BLaER1 treated with 17β-estradiol and CSF1 and Interleukin-3, amounts not matched to agents 10 nM and 100 nM (cell line): ENCODE data around the gene CRYGC.
A peak's percentile ranks its signal among the peaks of the same experiment; 100 is the strongest.
"Not testable (repeated sequence)": the region's sequence is repeated elsewhere in the genome, so short reads cannot be mapped to it uniquely, and the experiment has no call there.

Experiments
- H3K27ac ChIP-seq, 11 experiments: shearing (Covaris generic); formaldehyde crosslinking; 2 replicates each; pipeline ENCODE4 v1.8.1; 2022
- H3K27me3 ChIP-seq, 11 experiments: shearing (Covaris generic); formaldehyde crosslinking; 2 replicates each; pipeline ENCODE4 v1.8.1; 2022
- H3K36me3 ChIP-seq, 11 experiments: shearing (Covaris generic); formaldehyde crosslinking; 2 replicates each; pipeline ENCODE4 v1.8.1; 2022
- H3K4me1 ChIP-seq, 10 experiments: shearing (Covaris generic); formaldehyde crosslinking; 2 replicates each; pipeline ENCODE4 v1.8.1; 2022
- H3K4me2 ChIP-seq, 11 experiments: shearing (Covaris generic); formaldehyde crosslinking; 2 replicates each; pipeline ENCODE4 v1.8.1; 2022
- H3K4me3 ChIP-seq, 10 experiments: shearing (Covaris generic); formaldehyde crosslinking; 2 replicates each; pipeline ENCODE4 v1.8.1; 2022
- H3K9ac ChIP-seq, 11 experiments: shearing (Covaris generic); formaldehyde crosslinking; 2 replicates each; pipeline ENCODE4 v1.8.1; 2022
- H3K9me3 ChIP-seq, 11 experiments: shearing (Covaris generic); formaldehyde crosslinking; replicated peaks in 1 of 11; 2 replicates each; pipeline ENCODE4 v1.8.1; 2022
- H4K20me1 ChIP-seq, 11 experiments: shearing (Covaris generic); formaldehyde crosslinking; 2 replicates each; pipeline ENCODE4 v1.8.1; 2022
- Cebpa-rat ChIP-seq, 11 experiments: shearing (Covaris generic); IDR thresholded peaks; 2 replicates each; pipeline ENCODE4 v1.8.1; 2022

The CRYGC gene

GRCh38 chr2:208142240-208142924, 12.8 kb upstream of the CRYGC start:
- Histone ChIP-seq H4K20me1 (no peaks in the 10 kb centered on the region), H3K27ac (no peak overlapping the region), H3K9me3 (peaks cover 13 to 28% (median 24%) of the 10 kb centered on the region in 11 experiments; a peak in 20 of 22 replicates), H3K4me2 (no peak overlapping the region), H3K27me3 (no peaks in the 10 kb centered on the region), H3K36me3 (no peaks in the 10 kb centered on the region), H3K4me3 (no peak overlapping the region), H3K9ac (no peak overlapping the region), H3K4me1 (no peaks in the 10 kb centered on the region)
- no peak for TF ChIP-seq Cebpa-rat (IDR thresholded peaks at IDR 0.05)

DNA sequence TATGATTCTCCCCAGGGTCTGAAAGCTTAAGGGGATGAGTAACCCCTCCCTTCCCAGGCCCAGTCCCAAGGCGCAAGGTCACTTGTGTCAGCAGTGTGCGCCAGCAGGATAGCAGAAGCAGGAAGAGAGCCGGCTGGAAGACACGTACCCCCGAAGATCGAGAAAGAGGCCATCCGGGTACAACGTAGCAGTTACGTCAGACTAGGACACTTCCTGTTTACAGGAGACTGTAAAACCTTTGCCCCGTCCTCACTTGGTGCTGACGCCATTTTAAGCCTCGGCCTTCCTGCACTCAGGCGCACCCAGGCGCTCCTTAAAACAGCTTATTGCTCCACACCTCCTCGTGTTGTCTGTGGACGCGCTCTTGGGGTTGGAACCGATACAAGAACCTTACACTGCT, 9.8 kb upstream of the CRYGC start:
- no peak overlapping the region for H3K27ac ChIP-seq
- H3K36me3 ChIP-seq = no peaks in the 10 kb centered on the region
- H3K27me3 ChIP-seq = no peaks in the 10 kb centered on the region
- no peak for TF ChIP-seq Cebpa-rat (IDR thresholded peaks at IDR 0.05)
- H3K9ac ChIP-seq = no peak overlapping the region
- H3K9me3 ChIP-seq = peaks cover 13 to 28% (median 25%) of the 10 kb centered on the region in 11 experiments; a peak in 20 of 22 replicates
- H3K4me2 ChIP-seq = no peak overlapping the region
- peaks cover 8 to 11% (median 8%) of the 10 kb centered on the region in 10 experiments; a peak in 18 of 20 replicates for H3K4me1 ChIP-seq
- H3K4me3 ChIP-seq = no peak overlapping the region
- H4K20me1 ChIP-seq = no peaks in the 10 kb centered on the region

GRCh38 chr2:208138334-208138733, 8.7 kb upstream of the CRYGC start:
- H3K27ac ChIP-seq, H3K9ac ChIP-seq, H3K27me3 ChIP-seq, H3K36me3 ChIP-seq, H3K4me2 ChIP-seq, H3K4me3 ChIP-seq, H4K20me1 ChIP-seq: not testable (repeated sequence)
- Histone ChIP-seq H3K9me3 (peaks cover 13 to 28% (median 25%) of the 10 kb centered on the region in 11 experiments; a peak in 20 of 22 replicates), H3K4me1 (peaks cover 8 to 12% (median 9%) of the 10 kb centered on the region in 10 experiments; a peak in 18 of 20 replicates)

- Histone ChIP-seq H3K27me3 (no peaks in the 10 kb centered on the region), H3K9ac (no peak overlapping the region), H3K4me2 (no peak overlapping the region), H3K9me3 (peaks cover 13 to 28% (median 25%) of the 10 kb centered on the region in 11 experiments; a peak in 20 of 22 replicates), H3K4me1 (peaks cover 8 to 12% (median 9%) of the 10 kb centered on the region in 10 experiments; a peak in 18 of 20 replicates), H3K36me3 (no peaks in the 10 kb centered on the region), H3K4me3 (no peak overlapping the region), H3K27ac (no peak overlapping the region), H4K20me1 (no peaks in the 10 kb centered on the region)
- TF ChIP-seq Cebpa-rat (IDR thresholded peaks at IDR 0.05) = no peak
Observed at GRCh38 chr2:208136716-208137094, 7.1 kb upstream of the CRYGC start.

- H3K4me2 ChIP-seq = no peak overlapping the region
- no peaks in the 10 kb centered on the region for H3K36me3 ChIP-seq
- H3K4me3 ChIP-seq = no peak overlapping the region
- TF ChIP-seq Cebpa-rat (IDR thresholded peaks at IDR 0.05) = no peak
- peaks cover 13 to 28% (median 25%) of the 10 kb centered on the region in 11 experiments; a peak in 20 of 22 replicates for H3K9me3 ChIP-seq
- H3K27me3 ChIP-seq = no peaks in the 10 kb centered on the region
- H4K20me1 ChIP-seq = no peaks in the 10 kb centered on the region
- no peak overlapping the region for H3K27ac ChIP-seq
- H3K9ac ChIP-seq = no peak overlapping the region
- H3K4me1 ChIP-seq = peaks cover 8 to 12% (median 9%) of the 10 kb centered on the region in 10 experiments; a peak in 18 of 20 replicates
Observed at GRCh38 chr2:208135794-208136715, 6.4 kb upstream of the CRYGC start.

DNA sequence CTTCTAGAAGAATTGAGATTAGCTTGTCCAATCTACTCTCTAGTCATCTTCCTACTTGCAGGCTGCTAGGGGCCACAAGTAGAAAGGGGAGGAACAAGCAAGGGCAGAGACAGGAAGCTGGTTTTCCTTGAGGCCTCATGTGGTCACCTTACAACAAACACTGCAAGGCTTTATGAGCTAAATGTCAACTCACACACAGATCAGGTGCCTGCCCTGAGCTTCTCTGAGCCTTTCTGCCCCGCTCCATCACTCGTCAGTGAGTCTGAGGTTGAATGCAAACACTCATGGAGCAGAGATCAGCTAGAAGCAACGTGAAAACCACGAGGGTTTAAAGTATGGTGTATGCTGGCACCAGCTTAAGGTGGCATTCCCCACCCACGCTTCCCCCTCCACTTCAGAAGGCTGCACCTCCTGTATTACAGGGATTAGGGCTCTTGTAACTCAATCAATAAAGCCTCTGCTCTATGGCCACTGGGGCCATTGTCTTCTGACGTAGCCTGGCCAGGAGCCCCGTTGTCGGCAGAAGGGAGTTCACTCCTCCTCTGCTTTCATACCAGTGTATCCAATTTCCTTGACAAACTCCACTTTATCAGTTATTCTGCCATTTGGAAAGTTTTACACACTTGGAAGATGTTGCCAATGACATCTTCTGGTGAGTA, 5.4 kb upstream of the CRYGC start:
- peak overlapping the region; percentile 15 to 58 (median 46); a peak in 21 of 22 replicates for H3K4me2 ChIP-seq
- H3K27me3 ChIP-seq = no peaks in the 10 kb centered on the region
- peaks cover 8 to 12% (median 9%) of the 10 kb centered on the region in 10 experiments; a peak in 18 of 20 replicates for H3K4me1 ChIP-seq
- peaks cover 13 to 27% (median 24%) of the 10 kb centered on the region in 11 experiments; a peak in 20 of 22 replicates for H3K9me3 ChIP-seq
- H4K20me1 ChIP-seq = no peaks in the 10 kb centered on the region
- H3K9ac ChIP-seq = no peak overlapping the region
- H3K27ac ChIP-seq = no peak overlapping the region
- H3K36me3 ChIP-seq = no peaks in the 10 kb centered on the region
- no peak overlapping the region for H3K4me3 ChIP-seq
- no peak for TF ChIP-seq Cebpa-rat (IDR thresholded peaks at IDR 0.05)

DNA sequence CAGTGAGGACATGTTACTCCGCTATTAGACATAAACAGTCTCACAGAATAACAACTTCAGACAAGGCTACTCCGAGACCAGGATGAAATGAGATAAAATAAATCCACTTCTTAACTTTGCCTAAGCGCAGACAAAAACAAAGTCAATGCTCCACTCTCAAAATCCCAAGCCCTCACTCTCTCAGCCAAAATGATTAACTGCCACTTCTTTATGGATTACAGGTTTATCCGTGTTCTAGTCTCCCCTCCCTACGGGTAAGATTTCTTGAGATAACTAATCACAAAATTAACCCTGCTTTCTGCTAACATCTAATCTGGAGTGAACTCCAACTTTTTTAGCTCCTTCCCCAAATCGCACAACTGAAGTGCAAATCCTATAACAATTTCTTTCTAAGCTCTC, 1.1 kb upstream of the CRYGC start:
- Histone ChIP-seq H3K9me3 (peaks cover 0 to 4% (median 0%) of the 10 kb centered on the region in 11 experiments; a peak in 1 of 22 replicates), H3K4me1 (peaks cover 8 to 12% (median 9%) of the 10 kb centered on the region in 10 experiments; a peak in 18 of 20 replicates), H3K9ac (no peak overlapping the region), H3K27me3 (no peaks in the 10 kb centered on the region), H3K36me3 (no peaks in the 10 kb centered on the region), H3K4me2 (no peak overlapping the region), H4K20me1 (no peaks in the 10 kb centered on the region), H3K4me3 (no peak overlapping the region), H3K27ac (no peak overlapping the region)
- no peak for TF ChIP-seq Cebpa-rat (IDR thresholded peaks at IDR 0.05)

DNA sequence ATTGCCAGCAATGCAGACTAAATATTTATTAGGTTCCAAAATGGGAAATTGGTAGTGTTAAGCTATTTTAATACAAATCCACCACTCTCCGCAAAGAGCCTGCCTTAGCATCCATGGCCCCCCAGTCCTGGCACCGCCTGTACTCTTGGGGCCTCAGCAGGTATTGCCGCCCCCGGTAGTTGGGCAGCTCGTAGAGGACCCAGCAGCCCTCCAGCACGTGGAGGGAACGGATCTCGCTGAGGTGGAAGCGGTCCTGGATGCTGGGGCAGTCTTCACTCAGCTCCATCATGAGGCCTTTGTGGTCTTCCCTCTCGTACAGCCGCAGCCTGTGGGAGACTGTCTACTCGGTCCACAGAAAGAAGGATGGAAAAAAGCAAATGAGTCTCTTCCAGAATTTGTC, 1.5 kb downstream of the CRYGC start:
- H4K20me1 ChIP-seq = no peaks in the 10 kb centered on the region
- H3K9me3 ChIP-seq = peaks cover 0 to 5% (median 0%) of the 10 kb centered on the region in 11 experiments; a peak in 3 of 22 replicates
- no peak overlapping the region for H3K4me3 ChIP-seq
- no peak overlapping the region for H3K27ac ChIP-seq
- TF ChIP-seq Cebpa-rat (IDR thresholded peaks at IDR 0.05) = no peak
- no peak overlapping the region for H3K9ac ChIP-seq
- no peaks in the 10 kb centered on the region for H3K4me1 ChIP-seq
- H3K27me3 ChIP-seq = no peaks in the 10 kb centered on the region
- H3K36me3 ChIP-seq = no peaks in the 10 kb centered on the region
- H3K4me2 ChIP-seq = no peak overlapping the region

- no peak overlapping the region for H3K4me3 ChIP-seq
- no peaks in the 10 kb centered on the region for H4K20me1 ChIP-seq
- H3K4me2 ChIP-seq = no peak overlapping the region
- no peak overlapping the region for H3K27ac ChIP-seq
- H3K9ac ChIP-seq = no peak overlapping the region
- H3K9me3 ChIP-seq = peaks cover 0 to 5% (median 0%) of the 10 kb centered on the region in 11 experiments; a peak in 3 of 22 replicates
- H3K27me3 ChIP-seq = no peaks in the 10 kb centered on the region
- TF ChIP-seq Cebpa-rat (IDR thresholded peaks at IDR 0.05) = no peak
- H3K4me1 ChIP-seq = no peaks in the 10 kb centered on the region
- no peaks in the 10 kb centered on the region for H3K36me3 ChIP-seq
Observed at GRCh38 chr2:208127090-208127489, 2.5 kb downstream of the CRYGC start.
